ENCODE measurements around the gene CDH3.

Gene CDH3

GRCh38 chr16:68689921-68690320 lies 44.8 kb downstream of the CDH3 start:
- Histone ChIP-seq H3K4me3 (ENCODE audit: low read length) (no peak overlapping the region), H4K20me1 (ENCODE audit: insufficient read depth, low read length) (no peaks in the 10 kb centered on the region), H3K9me3 (replicated peaks; ENCODE audit: insufficient read depth, low read length) (no peaks in the 10 kb centered on the region), H3K4me2 (ENCODE audit: low read depth, low read length) (no peak overlapping the region), H3K79me2 (ENCODE audit: low read length) (no peaks in the 10 kb centered on the region), H3F3A (ENCODE audit: insufficient read depth, low read length) (no peaks in the 10 kb centered on the region), H3K27ac (ENCODE audit: low read length) (no peak overlapping the region), H3K9ac (ENCODE audit: low read length) (no peak overlapping the region), H2AFZ (ENCODE audit: low read length) (no peak overlapping the region), H3K4me1 (ENCODE audit: low read length) (no peaks in the 10 kb centered on the region), H3K9me2 (replicated peaks; ENCODE audit: insufficient read depth, low read length) (no peaks in the 10 kb centered on the region), H3K27me3 (replicated peaks; ENCODE audit: insufficient read depth, low read length) (no peaks in the 10 kb centered on the region), H3K36me3 (replicated peaks; ENCODE audit: insufficient read depth, low read length) (no peaks in the 10 kb centered on the region)
- no peak for DNase-seq
- TF ChIP-seq EZH2phosphoT487 (IDR thresholded peaks at IDR 0.05; ENCODE audit: low read length) (no peak), EZH2 (optimal IDR thresholded peaks at IDR 0.05; ENCODE audit: low read depth, low read length) (no peak), CTCF (IDR thresholded peaks at IDR 0.05; ENCODE audit: low read length) (no peak)

GRCh38 chr16:68695575-68695974 lies 50.5 kb downstream of the CDH3 start:
- H3K9me3 ChIP-seq (replicated peaks; ENCODE audit: insufficient read depth, low read length), result no peaks in the 10 kb centered on the region
- no peaks in the 10 kb centered on the region for H3K36me3 ChIP-seq (replicated peaks; ENCODE audit: insufficient read depth, low read length)
- no peak overlapping the region for H3K27ac ChIP-seq (ENCODE audit: low read length)
- H3K9me2 ChIP-seq (replicated peaks; ENCODE audit: insufficient read depth, low read length), result no peaks in the 10 kb centered on the region
- H3K9ac ChIP-seq (ENCODE audit: low read length), result no peak overlapping the region
- DNase-seq, result no peak
- TF ChIP-seq CTCF (IDR thresholded peaks at IDR 0.05; ENCODE audit: low read length) (no peak), EZH2phosphoT487 (IDR thresholded peaks at IDR 0.05; ENCODE audit: low read length) (no peak), EZH2 (optimal IDR thresholded peaks at IDR 0.05; ENCODE audit: low read depth, low read length) (no peak)
- no peak overlapping the region for H2AFZ ChIP-seq (ENCODE audit: low read length)
- H3K4me3 ChIP-seq (ENCODE audit: low read length), result no peak overlapping the region
- H3K4me1 ChIP-seq (ENCODE audit: low read length), result no peaks in the 10 kb centered on the region
- no peaks in the 10 kb centered on the region for H3F3A ChIP-seq (ENCODE audit: insufficient read depth, low read length)
- H3K79me2 ChIP-seq (ENCODE audit: low read length), result no peaks in the 10 kb centered on the region
- H3K27me3 ChIP-seq (replicated peaks; ENCODE audit: insufficient read depth, low read length), result peaks cover 11% of the 10 kb centered on the region
- H4K20me1 ChIP-seq (ENCODE audit: insufficient read depth, low read length), result no peaks in the 10 kb centered on the region
- no peak overlapping the region for H3K4me2 ChIP-seq (ENCODE audit: low read depth, low read length)

GRCh38 chr16:68696514-68696913 lies 51.4 kb downstream of the CDH3 start:
- H3K4me3 ChIP-seq (ENCODE audit: low read length), result no peak overlapping the region
- H3K9ac ChIP-seq (ENCODE audit: low read length), result no peak overlapping the region
- H3K36me3 ChIP-seq (replicated peaks; ENCODE audit: insufficient read depth, low read length), result no peaks in the 10 kb centered on the region
- no peaks in the 10 kb centered on the region for H3K9me2 ChIP-seq (replicated peaks; ENCODE audit: insufficient read depth, low read length)
- H3K27me3 ChIP-seq (replicated peaks; ENCODE audit: insufficient read depth, low read length), result peaks cover 11% of the 10 kb centered on the region
- H3K27ac ChIP-seq (ENCODE audit: low read length), result no peak overlapping the region
- no peak for TF ChIP-seq EZH2phosphoT487 (IDR thresholded peaks at IDR 0.05; ENCODE audit: low read length)
- no peak for TF ChIP-seq CTCF (IDR thresholded peaks at IDR 0.05; ENCODE audit: low read length)
- no peak for TF ChIP-seq EZH2 (optimal IDR thresholded peaks at IDR 0.05; ENCODE audit: low read depth, low read length)
- H3F3A ChIP-seq (ENCODE audit: insufficient read depth, low read length), result no peaks in the 10 kb centered on the region
- H2AFZ ChIP-seq (ENCODE audit: low read length), result no peak overlapping the region
- no peak for DNase-seq
- no peaks in the 10 kb centered on the region for H3K9me3 ChIP-seq (replicated peaks; ENCODE audit: insufficient read depth, low read length)
- no peaks in the 10 kb centered on the region for H4K20me1 ChIP-seq (ENCODE audit: insufficient read depth, low read length)
- no peaks in the 10 kb centered on the region for H3K79me2 ChIP-seq (ENCODE audit: low read length)
- no peak overlapping the region for H3K4me2 ChIP-seq (ENCODE audit: low read depth, low read length)
- H3K4me1 ChIP-seq (ENCODE audit: low read length), result no peaks in the 10 kb centered on the region

Data from MM.1S (cell line).